ENCODE results near the gene TRPM2. TPM values are rescaled to one million over a fixed set of nuclear protein-coding genes. Genes with fewer than 3 reads are reported as not detected.

The TRPM2 gene
- total RNA-seq, 1 donor from 2014 or later, result 2.7 TPM

DNA sequence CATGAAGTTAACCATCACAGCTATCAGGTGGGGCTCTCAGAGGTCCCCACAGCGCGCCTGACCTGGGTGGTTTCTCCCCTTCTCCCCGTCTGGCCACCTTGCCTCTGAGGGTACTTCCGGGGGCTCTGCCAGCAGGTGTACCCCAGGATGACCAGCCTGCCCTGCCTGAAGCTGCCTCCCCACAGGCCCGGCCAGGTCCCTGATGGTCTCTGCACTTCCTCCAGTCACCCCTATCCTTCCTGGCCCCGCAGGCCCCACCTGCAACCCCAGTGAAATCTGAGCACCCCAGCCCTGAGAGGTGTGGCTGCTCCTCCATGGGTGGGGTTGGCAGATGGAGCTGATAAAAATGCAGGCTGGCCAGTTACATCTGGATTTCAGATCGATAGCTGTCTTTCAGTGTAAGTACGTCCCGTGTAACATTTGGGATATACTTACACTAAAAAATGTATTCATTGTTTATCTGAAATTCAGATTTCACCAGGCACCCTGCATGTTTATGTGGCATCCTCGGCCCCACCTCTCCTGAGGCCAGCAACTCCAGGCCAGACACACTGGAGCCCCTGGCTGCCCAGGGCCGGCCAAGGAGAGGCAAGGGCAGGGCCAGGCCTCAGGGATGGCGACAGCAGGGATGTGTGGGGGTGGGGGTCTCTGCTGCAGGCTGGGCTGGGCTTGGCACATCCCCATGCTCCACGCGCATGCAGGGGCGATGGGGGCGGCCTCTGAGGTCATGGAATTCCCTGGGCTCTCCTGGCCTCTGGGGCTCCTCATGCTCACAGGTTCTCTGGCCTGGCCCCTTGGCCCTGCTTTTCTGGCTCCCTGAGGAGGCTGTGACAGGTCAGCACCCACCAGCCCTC, 127.0 kb downstream of the TRPM2 start:
- intact Hi-C loops (cut with DNase I), result no loop called here
- no peak for DNase-seq (ENCODE audit: missing footprints)
- no peak for ATAC-seq

DNA sequence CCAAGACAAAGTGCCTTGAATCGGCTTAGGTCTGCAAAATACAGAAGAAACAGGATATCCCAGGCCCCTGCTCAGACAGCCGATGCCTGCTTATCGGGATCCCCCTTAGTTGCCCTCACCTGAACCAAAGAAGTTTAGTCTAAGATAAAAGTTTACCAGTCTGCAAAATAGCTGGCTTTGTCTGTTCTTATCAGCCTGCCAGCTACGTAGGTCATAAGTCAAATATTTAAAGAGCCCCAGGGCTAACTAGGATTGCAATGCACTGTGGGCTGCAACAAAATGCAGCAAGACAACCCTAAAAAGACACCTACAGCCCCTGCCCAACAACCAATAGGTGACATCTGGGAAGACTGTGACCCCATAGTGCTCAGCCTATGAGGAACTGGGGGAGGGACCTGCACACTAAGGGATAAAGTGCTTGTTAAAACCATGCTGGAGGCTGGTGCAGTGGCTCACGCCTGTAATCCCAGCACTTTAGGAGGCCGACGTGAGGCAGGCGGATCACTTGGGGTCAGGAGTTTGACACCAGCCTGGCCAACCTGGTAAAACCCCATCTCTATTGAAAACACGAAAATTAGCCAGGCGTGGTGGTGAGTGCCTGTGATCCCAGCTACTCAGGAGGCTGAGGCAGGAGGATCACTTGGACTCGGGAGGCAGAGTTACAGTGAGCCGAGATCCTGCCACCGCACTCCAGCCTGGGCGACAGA, 129.3 kb downstream of the TRPM2 start:
- intact Hi-C loops (cut with DNase I), result no loop called here

DNA sequence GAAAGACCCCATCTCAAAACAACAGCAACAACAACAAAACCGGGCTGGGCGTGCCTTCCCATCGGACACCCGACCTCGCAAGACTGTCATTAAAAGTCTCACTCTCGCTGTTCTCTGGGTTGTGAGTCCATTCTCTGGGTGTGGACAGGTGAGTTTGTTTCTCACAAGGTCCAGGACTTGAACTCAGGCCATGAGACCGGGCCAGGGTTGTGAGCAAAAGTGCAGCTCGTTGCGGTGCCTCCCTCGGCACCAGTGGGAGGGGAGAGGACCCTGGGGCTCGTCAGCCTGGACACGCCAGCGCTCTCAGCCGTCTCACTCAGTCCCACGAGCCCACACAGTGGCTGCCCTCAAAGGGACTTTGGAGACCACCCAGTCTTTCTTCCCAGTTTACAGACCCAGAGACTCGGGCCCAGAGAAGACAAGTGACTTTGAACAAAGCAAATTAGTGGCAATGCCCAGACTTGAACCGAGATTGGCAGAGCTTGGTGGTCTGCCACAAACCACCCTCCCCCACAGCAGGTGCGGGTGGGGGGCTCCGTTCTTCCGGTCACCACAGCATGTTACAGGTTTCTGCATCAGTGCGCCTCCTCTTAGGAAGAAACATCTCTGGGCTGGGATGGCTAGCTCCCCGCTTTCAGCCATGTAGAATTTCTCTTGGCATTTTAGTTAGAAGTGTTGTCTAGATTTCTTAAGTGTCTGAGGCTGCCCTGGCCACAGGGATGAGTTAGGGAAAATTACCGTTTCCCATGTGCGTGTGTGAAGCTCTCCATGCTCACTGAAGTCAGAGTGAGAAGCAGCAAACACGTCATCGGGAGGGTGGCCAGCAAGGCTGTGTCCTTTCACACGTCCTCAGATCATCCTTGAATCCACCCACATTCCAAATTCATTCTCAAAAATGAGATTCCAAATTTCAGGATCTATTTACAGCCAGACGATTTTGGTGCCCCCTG, 130.1 kb downstream of the TRPM2 start:
- DNase-seq (ENCODE audit: missing footprints), result no peak
- intact Hi-C loops (cut with DNase I), result no loop called here
- ATAC-seq, result no peak

More for the DNA sequence above, 129.3 kb downstream of the TRPM2 start:
- DNase-seq (ENCODE audit: missing footprints), result no peak
- ATAC-seq, result no peak

DNA sequence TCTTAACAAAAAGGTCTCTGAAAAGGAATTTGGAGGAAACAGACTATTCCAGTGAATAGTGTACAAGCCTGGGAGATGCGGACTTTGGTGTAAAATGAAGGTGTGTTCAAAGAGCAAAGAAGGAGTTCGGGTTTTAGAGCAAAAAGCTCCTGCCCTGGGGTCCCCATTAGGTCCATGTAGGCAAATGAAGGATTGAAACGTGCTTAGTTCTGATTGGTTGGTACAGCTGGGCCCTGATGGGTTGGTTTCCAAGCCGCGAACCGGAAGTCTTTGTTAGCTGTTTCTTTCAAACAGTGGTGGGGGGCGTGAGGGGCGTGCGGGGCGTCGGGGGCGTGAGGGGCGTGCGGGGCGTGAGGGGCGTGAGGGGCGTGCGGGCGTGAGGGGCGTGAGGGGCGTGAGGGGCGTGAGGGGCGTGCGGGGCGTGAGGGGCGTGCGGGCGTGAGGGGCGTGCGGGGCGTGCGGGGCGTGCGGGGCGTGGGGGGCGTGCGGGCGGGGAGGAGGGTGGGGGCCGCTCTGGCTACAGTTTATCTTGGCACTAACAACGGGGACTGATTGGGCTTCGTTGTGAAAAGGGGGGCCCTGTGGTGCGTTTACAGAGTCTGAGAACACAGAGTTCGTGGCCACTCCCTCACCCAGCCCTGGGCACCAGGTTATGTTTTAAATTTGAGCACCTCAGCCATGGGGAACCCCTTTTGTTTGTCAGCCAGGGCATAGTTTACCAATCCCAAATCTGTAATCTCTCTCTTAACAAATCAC, 131.3 kb downstream of the TRPM2 start:
- ATAC-seq, result no peak
- no peak for DNase-seq (ENCODE audit: missing footprints)
- intact Hi-C loops (cut with DNase I), result no loop called here

DNA sequence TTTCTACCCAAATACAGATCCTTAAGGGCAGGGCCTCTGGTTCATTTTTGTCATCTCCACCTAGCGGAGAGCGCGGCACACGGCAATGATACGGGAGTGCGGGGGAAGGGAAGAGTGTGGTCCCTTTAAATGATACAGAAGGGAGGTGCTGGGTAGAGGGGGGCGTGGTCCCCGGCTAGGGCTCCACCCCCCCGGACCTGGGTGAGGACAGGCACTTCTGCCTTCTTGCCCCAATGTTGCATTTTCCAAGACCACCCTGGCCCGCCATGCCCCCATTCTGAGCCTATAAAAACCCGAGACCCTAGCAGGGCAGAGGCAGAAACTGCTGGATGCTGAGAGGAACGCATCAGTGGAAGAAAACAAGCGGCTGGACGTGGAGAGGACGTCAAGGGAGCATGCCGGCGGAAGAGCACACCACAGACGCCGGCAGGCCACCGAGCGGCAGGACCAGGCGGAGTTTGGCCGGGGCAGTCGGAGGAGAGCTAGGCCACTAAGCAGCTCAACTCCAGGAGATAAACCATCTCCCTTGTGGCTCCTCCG, 131.9 kb downstream of the TRPM2 start:
- no peak for DNase-seq (ENCODE audit: missing footprints)
- intact Hi-C loops (cut with DNase I), result no loop called here
- ATAC-seq, result peak; percentile 77

DNA sequence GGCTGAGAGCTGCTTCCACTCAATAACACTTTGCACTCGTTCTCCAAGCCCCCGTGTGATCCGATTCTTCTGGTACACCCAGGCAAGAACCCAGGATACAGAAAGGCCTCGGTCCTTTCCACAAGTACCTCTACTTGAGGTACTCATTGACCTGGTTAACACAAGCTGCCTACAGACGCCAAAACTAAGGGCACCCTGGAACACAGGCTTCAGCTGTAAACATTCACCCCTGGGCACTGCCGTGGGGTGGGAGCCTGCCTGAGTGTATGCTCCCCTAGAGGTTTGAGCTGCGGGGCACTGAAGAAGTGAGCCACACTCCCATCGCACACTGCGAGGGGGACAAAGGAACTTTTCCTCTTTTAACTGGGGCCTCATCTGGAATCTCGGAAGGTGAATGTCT, 132.4 kb downstream of the TRPM2 start:
- no peak for ATAC-seq
- DNase-seq (ENCODE audit: missing footprints), result no peak
- intact Hi-C loops (cut with DNase I), result no loop called here

DNA sequence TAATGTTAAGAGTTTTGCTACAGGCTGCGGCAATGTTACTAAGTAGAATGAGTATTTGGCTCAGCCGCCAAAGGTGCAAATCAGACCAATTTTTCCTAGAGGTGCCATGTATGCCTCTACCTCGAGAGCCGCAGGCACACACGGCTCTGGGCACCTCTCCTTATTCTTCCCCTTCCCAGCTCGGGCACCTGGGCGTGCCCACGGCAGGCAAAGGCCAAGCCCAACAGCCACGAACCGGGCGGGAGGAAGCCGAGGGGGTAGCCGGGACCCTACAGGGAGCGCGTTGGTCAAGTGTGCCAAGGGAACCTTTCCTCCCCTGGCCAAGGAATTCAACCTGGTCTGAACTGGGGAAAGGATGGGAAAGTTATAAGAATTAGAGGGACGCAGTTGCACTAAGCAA, 132.9 kb downstream of the TRPM2 start:
- intact Hi-C loops (cut with DNase I), result no loop called here
- ATAC-seq, result no peak
- DNase-seq (ENCODE audit: missing footprints), result no peak

DNA sequence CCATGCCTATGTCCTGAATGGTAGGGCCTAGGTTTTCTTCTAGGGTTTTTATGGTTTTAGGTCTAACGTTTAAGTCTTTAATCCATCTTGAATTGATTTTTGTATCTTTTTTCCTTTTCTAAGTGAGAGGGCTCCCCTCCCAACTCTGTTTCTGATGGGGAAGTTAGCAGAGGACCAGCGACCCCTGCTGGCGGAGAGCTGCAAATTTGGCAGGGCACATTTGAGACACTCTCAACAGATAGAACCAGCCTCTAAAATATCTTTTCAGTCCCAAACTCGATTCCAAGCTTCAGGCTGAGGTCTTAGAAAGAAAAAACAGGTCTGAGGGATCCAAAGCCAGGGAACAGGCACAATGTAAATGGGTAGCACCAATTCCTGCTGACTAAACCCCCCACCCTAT, 134.4 kb downstream of the TRPM2 start:
- intact Hi-C loops (cut with DNase I), result no loop called here
- no peak for DNase-seq (ENCODE audit: missing footprints)
- no peak for ATAC-seq

DNA sequence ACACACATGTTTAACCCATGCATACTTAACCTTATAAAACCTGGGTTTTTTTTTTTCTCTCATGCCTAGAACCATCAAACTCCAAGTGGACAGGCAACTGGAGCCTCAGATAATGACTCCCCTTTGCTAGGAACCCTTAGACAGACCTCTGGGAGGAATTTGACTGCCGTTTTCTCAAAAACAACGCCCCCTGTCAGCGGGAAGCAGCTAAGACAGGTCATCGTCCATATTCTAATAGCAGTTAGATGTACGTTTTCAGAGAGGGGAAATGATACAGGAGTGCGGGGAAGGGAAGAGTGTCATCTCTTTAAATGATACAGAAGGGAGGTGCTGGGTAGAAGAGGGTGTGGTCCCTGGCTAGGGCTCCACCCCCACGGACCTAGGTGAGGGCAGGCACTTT, 136.5 kb downstream of the TRPM2 start:
- no peak for ATAC-seq
- no peak for DNase-seq (ENCODE audit: missing footprints)
- intact Hi-C loops (cut with DNase I), result no loop called here

DNA sequence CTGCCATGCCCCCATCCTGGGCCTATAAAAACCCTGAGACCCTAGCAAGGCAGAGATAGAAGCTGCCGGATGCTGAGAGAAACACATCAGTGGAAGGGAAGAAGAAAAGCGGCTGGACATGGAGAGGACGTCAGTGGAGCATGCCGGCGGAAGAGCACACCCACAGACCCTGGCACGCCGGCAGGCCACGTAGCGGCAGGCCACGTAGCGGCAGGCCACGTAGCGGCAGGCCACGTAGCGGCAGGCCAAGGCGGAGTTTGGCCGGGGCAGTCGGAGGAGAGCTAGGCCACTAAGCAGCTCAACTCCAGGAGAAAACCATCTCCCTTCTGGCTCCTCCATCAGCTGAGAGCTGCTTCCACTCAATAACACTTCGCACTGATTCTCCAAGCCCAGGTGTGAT, 137.0 kb downstream of the TRPM2 start:
- intact Hi-C loops (cut with DNase I), result no loop called here
- ATAC-seq, result no peak
- DNase-seq (ENCODE audit: missing footprints), result no peak

DNA sequence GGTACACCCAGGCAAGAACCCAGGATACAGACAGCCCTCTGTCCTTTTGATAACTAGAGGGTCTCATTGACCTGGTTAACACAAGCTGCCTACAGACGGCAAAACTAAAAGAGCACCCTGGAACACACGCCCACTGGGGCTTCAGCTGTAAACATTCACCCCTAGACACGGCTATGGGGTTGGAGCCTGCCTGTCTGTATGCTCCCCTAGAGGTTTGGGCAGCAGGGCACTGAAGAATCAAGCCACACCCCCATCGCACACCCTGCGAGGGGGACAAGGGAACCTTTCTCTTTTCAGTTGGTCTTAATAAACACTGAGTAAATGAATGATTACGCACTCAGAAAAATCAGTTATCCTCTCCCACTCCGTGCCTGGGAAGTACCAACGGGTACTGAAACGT, 137.4 kb downstream of the TRPM2 start:
- ATAC-seq (no peak), DNase-seq (ENCODE audit: missing footprints) (no peak)
- intact Hi-C loops (cut with DNase I), result no loop called here

Other genes with a start within 250 kb of the TRPM2 start
- 8.1 TPM for gene PWP2, start 246.2 kb upstream of the TRPM2 start, total RNA-seq
- 143 TPM for gene GATD3, start 219.9 kb upstream of the TRPM2 start, total RNA-seq
- gene ICOSLG, start 112.7 kb upstream of the TRPM2 start, total RNA-seq, result 4.9 TPM
- gene DNMT3L, start 91.7 kb upstream of the TRPM2 start, total RNA-seq, result not detected
- not detected for gene AIRE, start 67.7 kb upstream of the TRPM2 start, total RNA-seq
- 52.5 TPM for gene PFKL, start 53.6 kb upstream of the TRPM2 start, total RNA-seq
- gene CFAP410, start 14.2 kb upstream of the TRPM2 start, total RNA-seq, result 16.8 TPM
- gene LRRC3, start 101.9 kb downstream of the TRPM2 start, total RNA-seq, result 3.3 TPM
- gene KRTAP10-1, start 186.6 kb downstream of the TRPM2 start, total RNA-seq, result not detected
- not detected for gene KRTAP10-2, start 197.9 kb downstream of the TRPM2 start, total RNA-seq
- not detected for gene KRTAP10-3, start 205.2 kb downstream of the TRPM2 start, total RNA-seq
- gene KRTAP10-4, start 220.1 kb downstream of the TRPM2 start, total RNA-seq, result not detected
- gene KRTAP10-5, start 227.0 kb downstream of the TRPM2 start, total RNA-seq, result not detected
- gene KRTAP10-6, start 238.9 kb downstream of the TRPM2 start, total RNA-seq, result not detected
- not detected for gene KRTAP10-7, start 247.0 kb downstream of the TRPM2 start, total RNA-seq

Measured in Right ventricle myocardium inferior (tissue), 1 donor.